ENCODE results near the gene CCER1.

DNA sequence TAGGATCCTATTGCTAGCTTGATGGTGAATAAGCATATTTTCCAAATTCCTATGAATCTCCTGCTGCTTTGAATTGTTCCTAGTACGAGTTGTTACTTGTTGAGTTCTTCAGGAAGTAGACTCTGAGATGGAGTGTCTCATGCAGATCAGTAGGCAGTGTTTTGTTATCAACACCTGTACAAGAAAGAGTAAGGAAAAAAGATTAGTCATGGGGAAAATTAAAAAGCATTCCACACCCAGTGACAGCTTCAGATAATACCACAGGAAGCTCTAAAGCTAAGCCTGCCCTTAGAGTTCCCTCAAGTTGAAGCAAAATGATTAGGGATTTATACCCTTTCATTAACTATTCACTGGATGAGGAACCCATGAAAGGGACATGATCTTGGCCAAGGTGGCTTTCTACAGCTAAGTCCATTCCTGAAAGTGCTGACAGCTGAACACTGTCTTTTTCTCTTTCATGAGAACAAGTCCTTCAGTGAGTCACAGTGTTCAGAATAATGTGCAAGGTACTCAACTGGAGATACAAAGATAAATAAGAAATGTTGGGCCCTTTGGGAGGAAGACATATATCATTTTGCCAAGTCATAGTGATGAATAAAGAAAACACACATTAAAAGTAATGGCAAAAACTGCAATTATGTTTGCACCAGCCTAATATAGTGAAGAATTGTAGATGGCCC is 49.1 kb downstream of the CCER1 start:
- no peak for TF ChIP-seq CHD2 (IDR thresholded peaks at IDR 0.05; ENCODE audit: low read length, partially characterized antibody)
- TF ChIP-seq, protein P1, sequence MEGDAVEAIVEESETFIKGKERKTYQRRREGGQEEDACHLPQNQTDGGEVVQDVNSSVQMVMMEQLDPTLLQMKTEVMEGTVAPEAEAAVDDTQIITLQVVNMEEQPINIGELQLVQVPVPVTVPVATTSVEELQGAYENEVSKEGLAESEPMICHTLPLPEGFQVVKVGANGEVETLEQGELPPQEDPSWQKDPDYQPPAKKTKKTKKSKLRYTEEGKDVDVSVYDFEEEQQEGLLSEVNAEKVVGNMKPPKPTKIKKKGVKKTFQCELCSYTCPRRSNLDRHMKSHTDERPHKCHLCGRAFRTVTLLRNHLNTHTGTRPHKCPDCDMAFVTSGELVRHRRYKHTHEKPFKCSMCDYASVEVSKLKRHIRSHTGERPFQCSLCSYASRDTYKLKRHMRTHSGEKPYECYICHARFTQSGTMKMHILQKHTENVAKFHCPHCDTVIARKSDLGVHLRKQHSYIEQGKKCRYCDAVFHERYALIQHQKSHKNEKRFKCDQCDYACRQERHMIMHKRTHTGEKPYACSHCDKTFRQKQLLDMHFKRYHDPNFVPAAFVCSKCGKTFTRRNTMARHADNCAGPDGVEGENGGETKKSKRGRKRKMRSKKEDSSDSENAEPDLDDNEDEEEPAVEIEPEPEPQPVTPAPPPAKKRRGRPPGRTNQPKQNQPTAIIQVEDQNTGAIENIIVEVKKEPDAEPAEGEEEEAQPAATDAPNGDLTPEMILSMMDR (IDR thresholded peaks at IDR 0.05) = no peak
- TF ChIP-seq EP300 (IDR thresholded peaks at IDR 0.05; ENCODE audit: borderline replicate concordance in 1 of 2, low read depth in 1 of 2, low read length in 1 of 2) = no peak
- TF ChIP-seq, protein P2, sequence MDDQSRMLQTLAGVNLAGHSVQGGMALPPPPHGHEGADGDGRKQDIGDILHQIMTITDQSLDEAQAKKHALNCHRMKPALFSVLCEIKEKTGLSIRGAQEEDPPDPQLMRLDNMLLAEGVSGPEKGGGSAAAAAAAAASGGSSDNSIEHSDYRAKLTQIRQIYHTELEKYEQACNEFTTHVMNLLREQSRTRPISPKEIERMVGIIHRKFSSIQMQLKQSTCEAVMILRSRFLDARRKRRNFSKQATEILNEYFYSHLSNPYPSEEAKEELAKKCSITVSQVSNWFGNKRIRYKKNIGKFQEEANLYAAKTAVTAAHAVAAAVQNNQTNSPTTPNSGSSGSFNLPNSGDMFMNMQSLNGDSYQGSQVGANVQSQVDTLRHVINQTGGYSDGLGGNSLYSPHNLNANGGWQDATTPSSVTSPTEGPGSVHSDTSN (IDR thresholded peaks at IDR 0.05) = no peak

Data from SK-N-SH (cell line).